Stomach smooth muscle (tissue), 2 donors: ENCODE results near the gene RFX2.

Experiments
- H3K27ac ChIP-seq: one replicate; pipeline ENCODE4 v1.7.0; 2013; ENCODE audit warnings: mild to moderate bottlenecking, low read length, inconsistent platforms
- H3K27me3 ChIP-seq, 2 donors: one replicate each; pipeline ENCODE4 v1.7.0; 2013; ENCODE audit warnings: low read length in 2 of 2; ENCODE audit not compliant: insufficient read depth in 2 of 2, control insufficient read depth in 1 of 2
- H3K36me3 ChIP-seq, 2 donors: one replicate each; pipeline ENCODE4 v1.7.0; 2013; ENCODE audit warnings: low read length in 2 of 2; ENCODE audit not compliant: control insufficient read depth in 2 of 2, insufficient read depth in 2 of 2
- H3K4me1 ChIP-seq: one replicate; pipeline ENCODE4 v1.7.0; 2013; ENCODE audit warnings: low read length; ENCODE audit not compliant: control insufficient read depth, insufficient read depth
- H3K4me3 ChIP-seq, 2 donors: one replicate each; pipeline ENCODE4 v1.7.0; 2013; ENCODE audit warnings: low read length in 2 of 2
- H3K9ac ChIP-seq, 2 donors: one replicate each; pipeline ENCODE4 v1.7.0; 2013; ENCODE audit warnings: low read length in 2 of 2, mild to moderate bottlenecking in 1 of 2
- H3K9me3 ChIP-seq, 2 donors: one replicate each; pipeline ENCODE4 v1.7.0; 2013; ENCODE audit warnings: low read length in 2 of 2; ENCODE audit not compliant: control insufficient read depth in 2 of 2
- donor health status: healthy.
- donor health status: Pancreatic carcinoma.

RFX2 gene

GRCh38 chr19:6021878-6022569 is 88.3 kb downstream of the RFX2 start:
- H3K27ac ChIP-seq = no peak overlapping the region
- H3K4me3 ChIP-seq = no peak overlapping the region
- no peaks in the 10 kb centered on the region for H3K9me3 ChIP-seq
- H3K9ac ChIP-seq = peak overlapping the region in 1 of 2 donors; percentile 5
- peaks cover 39 to 40% of the 10 kb centered on the region in 2 donors for H3K36me3 ChIP-seq
- no peaks in the 10 kb centered on the region for H3K27me3 ChIP-seq
- peaks cover 7% of the 10 kb centered on the region for H3K4me1 ChIP-seq

- Histone ChIP-seq H3K36me3 (peaks cover 31 to 32% of the 10 kb centered on the region in 2 donors), H3K4me1 (peaks cover 7% of the 10 kb centered on the region), H3K27ac (no peak overlapping the region), H3K4me3 (no peak overlapping the region), H3K9ac (no peak overlapping the region), H3K27me3 (no peaks in the 10 kb centered on the region), H3K9me3 (no peaks in the 10 kb centered on the region)
Observed at GRCh38 chr19:6020972-6021805, 89.1 kb downstream of the RFX2 start.

- Histone ChIP-seq H3K9me3 (no peaks in the 10 kb centered on the region), H3K27me3 (no peaks in the 10 kb centered on the region), H3K9ac (no peak overlapping the region), H3K27ac (no peak overlapping the region), H3K36me3 (peaks cover 27 to 31% of the 10 kb centered on the region in 2 donors), H3K4me1 (peaks cover 7% of the 10 kb centered on the region), H3K4me3 (no peak overlapping the region)
Observed at GRCh38 chr19:6020166-6020882, 90.0 kb downstream of the RFX2 start.

GRCh38 chr19:6018786-6019185 is 91.5 kb downstream of the RFX2 start:
- H3K9me3 ChIP-seq = no peaks in the 10 kb centered on the region
- peaks cover 7% of the 10 kb centered on the region for H3K4me1 ChIP-seq
- peaks cover 22 to 23% of the 10 kb centered on the region in 2 donors for H3K36me3 ChIP-seq
- H3K4me3 ChIP-seq = no peak overlapping the region
- no peak overlapping the region for H3K9ac ChIP-seq
- H3K27me3 ChIP-seq = no peaks in the 10 kb centered on the region
- no peak overlapping the region for H3K27ac ChIP-seq

GRCh38 chr19:6017576-6017975 is 92.7 kb downstream of the RFX2 start:
- Histone ChIP-seq H3K4me3 (no peak overlapping the region), H3K36me3 (peaks cover 19 to 25% of the 10 kb centered on the region in 2 donors), H3K27ac (no peak overlapping the region), H3K9ac (no peak overlapping the region), H3K9me3 (no peaks in the 10 kb centered on the region), H3K27me3 (no peaks in the 10 kb centered on the region), H3K4me1 (peaks cover 2% of the 10 kb centered on the region)

GRCh38 chr19:6015841-6016545 is 94.3 kb downstream of the RFX2 start:
- no peaks in the 10 kb centered on the region for H3K4me1 ChIP-seq
- no peak overlapping the region for H3K4me3 ChIP-seq
- H3K27me3 ChIP-seq = no peaks in the 10 kb centered on the region
- no peak overlapping the region for H3K9ac ChIP-seq
- no peaks in the 10 kb centered on the region for H3K9me3 ChIP-seq
- H3K36me3 ChIP-seq = peaks cover 32 to 33% of the 10 kb centered on the region in 2 donors
- H3K27ac ChIP-seq = no peak overlapping the region

- no peak overlapping the region for H3K27ac ChIP-seq
- no peaks in the 10 kb centered on the region for H3K4me1 ChIP-seq
- H3K4me3 ChIP-seq = no peak overlapping the region
- no peaks in the 10 kb centered on the region for H3K27me3 ChIP-seq
- H3K9me3 ChIP-seq = no peaks in the 10 kb centered on the region
- H3K9ac ChIP-seq = no peak overlapping the region
- peaks cover 23 to 32% of the 10 kb centered on the region in 2 donors for H3K36me3 ChIP-seq
Observed at GRCh38 chr19:6014551-6015135, 95.7 kb downstream of the RFX2 start.

- Histone ChIP-seq H3K4me3 (no peak overlapping the region), H3K36me3 (peaks cover 30 to 40% of the 10 kb centered on the region in 2 donors), H3K27ac (no peak overlapping the region), H3K27me3 (no peaks in the 10 kb centered on the region), H3K9me3 (no peaks in the 10 kb centered on the region), H3K9ac (no peak overlapping the region), H3K4me1 (no peaks in the 10 kb centered on the region)
Observed at GRCh38 chr19:6012426-6013170, 97.7 kb downstream of the RFX2 start.

- H3K4me3 ChIP-seq = no peak overlapping the region
- peaks cover 36 to 47% of the 10 kb centered on the region in 2 donors for H3K36me3 ChIP-seq
- H3K27me3 ChIP-seq = no peaks in the 10 kb centered on the region
- H3K9me3 ChIP-seq = no peaks in the 10 kb centered on the region
- H3K27ac ChIP-seq = no peak overlapping the region
- H3K9ac ChIP-seq = no peak overlapping the region
- H3K4me1 ChIP-seq = no peaks in the 10 kb centered on the region
Observed at GRCh38 chr19:6011794-6012193, 98.5 kb downstream of the RFX2 start.
